HL-60 (cell line): ENCODE measurements around the gene RECK.

Experiments used
- DNase-seq, 2 experiments: peaks; one replicate each; pipeline ENCODE4 v3.0.0-alpha.2; 2010 to 2020; ENCODE audit warnings: low read depth in 1 of 2, low spot score in 1 of 2
- H3K27ac ChIP-seq: fragments of 250-450 bp; sonication (Bioruptor Pico); replicated peaks from 2 replicates; pipeline ENCODE4 v1.5.1; 2020; ENCODE audit warnings: mild to moderate bottlenecking, moderate library complexity
- H3K27me3 ChIP-seq: fragments of 250-450 bp; sonication (Bioruptor Pico); 2 replicates; pipeline ENCODE4 v1.5.1; 2021; ENCODE audit warnings: mild to moderate bottlenecking, moderate library complexity; ENCODE audit not compliant: insufficient read depth, poor library complexity, severe bottlenecking
- H3K4me3 ChIP-seq: replicated peaks from 2 replicates; pipeline ENCODE4 v1.5.1; 2011; ENCODE audit warnings: mild to moderate bottlenecking, control low read depth, low read length; ENCODE audit not compliant: insufficient read depth
- CTCF ChIP-seq: IDR thresholded peaks from one replicate; pipeline ENCODE4 v1.5.1; 2011; ENCODE audit warnings: low read length, control low read depth, inconsistent platforms; ENCODE audit not compliant: insufficient read depth
- GABPA ChIP-seq: IDR thresholded peaks from 2 replicates; pipeline ENCODE4 v1.6.1; 2012; ENCODE audit warnings: low read depth
- POLR2AphosphoS5 ChIP-seq: IDR thresholded peaks from 2 replicates; pipeline ENCODE4 v1.6.1; 2012; ENCODE audit warnings: low read depth
- REST ChIP-seq: IDR thresholded peaks from 2 replicates; pipeline ENCODE4 v1.6.1; 2012; ENCODE audit warnings: low read depth; ENCODE audit not compliant: insufficient replicate concordance
- SPI1 ChIP-seq: IDR thresholded peaks from 2 replicates; pipeline ENCODE4 v1.6.1; 2012; ENCODE audit warnings: low read depth, mild to moderate bottlenecking, borderline replicate concordance

RECK gene

GRCh38 chr9:36041506-36041905, 4.8 kb downstream of the RECK start:
- peak in 1 of 2 experiments; percentile 17 for DNase-seq
- Histone ChIP-seq H3K4me3 (no peak overlapping the region), H3K27ac (no peak overlapping the region), H3K27me3 (peaks cover 6% of the 10 kb centered on the region)
- peak; percentile 64; the same call in 1 of the 2 replicates for TF ChIP-seq SPI1
- TF ChIP-seq REST = no peak

- TF ChIP-seq REST (no peak), POLR2AphosphoS5 (no peak), SPI1 (no peak), GABPA (no peak), CTCF (no peak)
- Histone ChIP-seq H3K4me3 (no peak overlapping the region), H3K27ac (no peak overlapping the region), H3K27me3 (no peaks in the 10 kb centered on the region)
- DNase-seq = no peak
These were observed 8.9 kb downstream of the RECK start for GRCh38 chr9:36045610-36046009.

- no peaks in the 10 kb centered on the region for H3K27me3 ChIP-seq
- no peak for DNase-seq
- TF ChIP-seq CTCF (no peak), SPI1 (no peak), REST (no peak), POLR2AphosphoS5 (no peak), GABPA (no peak)
- H3K4me3 ChIP-seq = no peak overlapping the region
- H3K27ac ChIP-seq = no peak overlapping the region
These were observed 10.2 kb downstream of the RECK start for GRCh38 chr9:36046923-36047322.

- H3K4me3 ChIP-seq = no peak overlapping the region
- H3K27me3 ChIP-seq = no peaks in the 10 kb centered on the region
- no peak for DNase-seq
- TF ChIP-seq GABPA (no peak), SPI1 (no peak), REST (no peak), POLR2AphosphoS5 (no peak), CTCF (no peak)
- no peak overlapping the region for H3K27ac ChIP-seq
These were observed 12.7 kb downstream of the RECK start for GRCh38 chr9:36049408-36049807.
